ENCODE measurements around the gene PPTC7.
"Not testable (repeated sequence)": the region's sequence is repeated elsewhere in the genome, so short reads cannot be mapped to it uniquely, and the experiment has no call there.

PPTC7 gene

DNA sequence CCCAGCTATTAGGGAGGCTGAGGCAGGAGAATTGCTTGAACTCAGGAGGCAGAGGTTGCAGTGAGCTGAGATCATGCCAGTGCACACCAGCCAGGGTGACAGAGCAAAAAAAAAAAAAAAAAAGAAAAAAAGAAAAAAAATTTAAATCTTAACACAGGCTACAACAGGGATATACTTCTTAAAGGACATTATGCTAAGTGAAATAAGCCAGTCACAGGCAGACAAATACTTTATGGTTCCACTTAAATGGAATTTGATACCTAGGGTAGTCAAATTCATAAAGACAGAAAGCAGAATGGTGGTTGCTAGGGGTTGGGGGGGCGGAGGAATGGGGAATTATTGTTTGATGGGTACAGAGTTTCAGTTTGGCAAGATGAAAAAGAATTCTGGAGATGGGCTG is 14.8 kb upstream of the PPTC7 start:
- H3K4me3 ChIP-seq (ENCODE audit: low read depth, low read length): no peak overlapping the region
- in situ Hi-C loops (cut with HindIII; ENCODE audit: low sequenced_read_pairs): no loop called here
- TF ChIP-seq, protein P1, sequence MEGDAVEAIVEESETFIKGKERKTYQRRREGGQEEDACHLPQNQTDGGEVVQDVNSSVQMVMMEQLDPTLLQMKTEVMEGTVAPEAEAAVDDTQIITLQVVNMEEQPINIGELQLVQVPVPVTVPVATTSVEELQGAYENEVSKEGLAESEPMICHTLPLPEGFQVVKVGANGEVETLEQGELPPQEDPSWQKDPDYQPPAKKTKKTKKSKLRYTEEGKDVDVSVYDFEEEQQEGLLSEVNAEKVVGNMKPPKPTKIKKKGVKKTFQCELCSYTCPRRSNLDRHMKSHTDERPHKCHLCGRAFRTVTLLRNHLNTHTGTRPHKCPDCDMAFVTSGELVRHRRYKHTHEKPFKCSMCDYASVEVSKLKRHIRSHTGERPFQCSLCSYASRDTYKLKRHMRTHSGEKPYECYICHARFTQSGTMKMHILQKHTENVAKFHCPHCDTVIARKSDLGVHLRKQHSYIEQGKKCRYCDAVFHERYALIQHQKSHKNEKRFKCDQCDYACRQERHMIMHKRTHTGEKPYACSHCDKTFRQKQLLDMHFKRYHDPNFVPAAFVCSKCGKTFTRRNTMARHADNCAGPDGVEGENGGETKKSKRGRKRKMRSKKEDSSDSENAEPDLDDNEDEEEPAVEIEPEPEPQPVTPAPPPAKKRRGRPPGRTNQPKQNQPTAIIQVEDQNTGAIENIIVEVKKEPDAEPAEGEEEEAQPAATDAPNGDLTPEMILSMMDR (IDR thresholded peaks at IDR 0.05; ENCODE audit: low read depth, low read length): no peak
- no peak for DNase-seq (ENCODE audit: low read depth, low spot score)

DNA sequence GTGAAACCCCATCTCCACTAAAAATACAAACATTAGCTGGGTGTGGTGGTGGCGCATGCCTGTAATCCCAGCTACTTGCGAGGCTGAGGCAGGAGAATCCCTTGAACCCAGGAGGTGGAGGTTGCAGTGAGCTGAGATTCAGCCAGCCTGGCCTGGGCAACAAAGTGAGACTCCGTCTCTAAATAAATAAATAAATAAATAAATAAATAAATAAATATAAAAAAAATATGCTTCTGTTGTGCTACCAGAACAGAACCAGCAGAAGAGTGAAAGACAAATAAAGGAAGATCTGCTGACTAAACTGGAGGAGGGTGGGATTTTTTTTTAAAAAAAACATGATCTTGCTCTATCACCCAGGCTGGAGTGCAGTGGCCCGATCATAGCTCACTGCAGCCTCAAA is 9.8 kb upstream of the PPTC7 start:
- DNase-seq (ENCODE audit: low read depth, low spot score); H3K4me3 ChIP-seq (ENCODE audit: low read depth, low read length); in situ Hi-C loops (cut with HindIII; ENCODE audit: low sequenced_read_pairs): not testable (repeated sequence)

DNA sequence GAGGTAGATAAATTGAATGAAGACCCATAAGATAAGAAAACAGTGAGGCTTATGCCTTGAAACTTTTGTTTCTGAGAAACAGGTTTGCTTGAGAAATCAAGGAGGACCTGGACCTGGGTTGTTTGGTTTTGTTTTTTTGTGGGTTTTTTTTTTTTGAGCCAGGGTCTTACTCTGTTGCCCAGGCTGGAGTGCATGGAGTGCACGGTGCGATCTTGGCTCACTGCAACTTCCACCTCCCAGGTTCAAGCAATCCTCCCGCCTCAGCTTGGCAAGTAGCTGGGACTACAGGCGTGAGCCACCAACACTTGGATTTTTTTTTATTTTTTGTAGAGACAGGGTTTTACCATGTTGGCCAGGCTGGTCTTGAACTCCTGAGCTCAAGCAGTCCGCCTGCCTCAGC is 9.0 kb upstream of the PPTC7 start:
- no peak for DNase-seq (ENCODE audit: low read depth, low spot score)
- no peak overlapping the region for H3K4me3 ChIP-seq (ENCODE audit: low read depth, low read length)
- TF ChIP-seq, protein P1 (IDR thresholded peaks at IDR 0.05; ENCODE audit: low read depth, low read length): no peak
- in situ Hi-C loops (cut with HindIII; ENCODE audit: low sequenced_read_pairs): no loop called here

DNA sequence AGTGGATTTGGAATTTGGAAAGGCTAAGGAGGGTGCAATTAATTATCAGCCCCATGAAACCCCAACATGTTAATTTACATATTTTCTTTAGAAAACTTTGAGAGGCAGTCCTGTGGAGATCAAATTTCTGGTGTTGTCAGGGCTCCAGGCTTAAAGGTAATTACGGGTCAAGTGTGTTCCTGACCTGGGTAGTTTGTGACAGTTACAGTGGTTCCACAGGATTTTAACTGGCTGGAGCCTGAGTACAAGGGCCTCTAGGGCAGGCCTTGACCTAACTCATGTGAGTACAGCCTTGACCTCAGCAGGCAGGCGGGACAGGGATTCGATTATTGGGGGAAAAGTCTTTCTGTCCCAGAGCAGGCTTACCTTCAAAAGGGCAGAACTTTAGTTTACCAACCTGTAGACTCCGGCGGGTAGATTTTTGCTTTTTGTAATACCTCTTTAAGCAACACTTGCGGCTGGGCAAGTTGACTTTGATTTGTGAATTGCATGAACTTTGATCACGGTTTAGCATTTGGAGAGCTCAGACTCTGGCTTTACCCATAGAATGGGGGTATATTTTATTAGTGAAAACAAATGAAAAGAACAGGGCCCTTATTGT is 8.4 kb upstream of the PPTC7 start:
- in situ Hi-C loops (cut with HindIII; ENCODE audit: low sequenced_read_pairs): no loop called here
- H3K4me3 ChIP-seq (ENCODE audit: low read depth, low read length): no peak overlapping the region
- no peak for DNase-seq (ENCODE audit: low read depth, low spot score)
- TF ChIP-seq, protein P1 (IDR thresholded peaks at IDR 0.05; ENCODE audit: low read depth, low read length): no peak

DNA sequence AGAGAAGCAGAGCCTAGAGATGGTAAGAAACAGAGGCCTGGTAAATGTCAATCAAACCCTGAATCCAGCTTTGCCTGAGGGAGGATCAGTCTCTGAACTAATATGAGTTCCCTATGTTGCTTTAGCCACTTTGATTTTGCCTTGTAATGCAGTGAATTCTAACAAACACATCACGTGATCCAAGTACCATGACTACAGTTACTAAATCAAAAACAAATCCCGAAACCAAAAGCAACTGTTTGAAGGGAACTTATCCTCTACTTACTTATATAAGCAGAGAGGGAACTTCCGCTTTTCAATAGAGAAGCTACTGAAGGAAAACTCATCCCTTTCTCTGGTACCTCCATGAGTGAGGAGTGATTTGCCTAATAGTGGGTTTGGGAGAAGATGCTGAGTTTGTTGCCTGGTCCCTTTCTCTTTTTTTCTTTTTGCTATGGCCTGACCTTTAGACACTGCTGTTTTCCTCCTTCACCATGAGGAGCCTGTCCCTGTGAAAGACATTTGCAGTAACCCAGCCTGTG is 7.7 kb upstream of the PPTC7 start:
- DNase-seq (ENCODE audit: low read depth, low spot score): peak; percentile 20
- H3K4me3 ChIP-seq (ENCODE audit: low read depth, low read length): no peak overlapping the region
- in situ Hi-C loops (cut with HindIII; ENCODE audit: low sequenced_read_pairs): no loop called here
- TF ChIP-seq, protein P1 (IDR thresholded peaks at IDR 0.05; ENCODE audit: low read depth, low read length): no peak

DNA sequence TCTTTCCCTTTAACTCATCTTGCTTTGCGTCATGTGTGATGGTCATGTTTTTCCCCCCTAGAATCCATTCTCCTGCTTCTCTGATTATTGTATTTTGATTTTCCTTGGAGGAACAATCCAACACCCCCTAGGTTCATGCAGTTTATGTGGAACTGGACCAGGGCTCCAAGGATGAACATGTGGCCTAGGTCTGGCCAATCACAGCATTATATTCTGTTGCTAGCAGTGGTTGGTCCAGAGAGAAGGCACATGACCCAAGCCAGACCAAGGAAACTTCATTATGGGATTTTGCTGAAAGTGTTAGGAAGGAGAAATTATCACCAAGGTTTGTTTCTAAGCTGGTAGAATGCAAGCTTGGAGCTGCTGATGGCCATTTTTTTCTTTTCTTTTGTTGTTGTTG is 6.9 kb upstream of the PPTC7 start:
- in situ Hi-C loops (cut with HindIII; ENCODE audit: low sequenced_read_pairs): no loop called here
- H3K4me3 ChIP-seq (ENCODE audit: low read depth, low read length): no peak overlapping the region
- TF ChIP-seq, protein P1 (IDR thresholded peaks at IDR 0.05; ENCODE audit: low read depth, low read length): no peak
- DNase-seq (ENCODE audit: low read depth, low spot score): no peak

DNA sequence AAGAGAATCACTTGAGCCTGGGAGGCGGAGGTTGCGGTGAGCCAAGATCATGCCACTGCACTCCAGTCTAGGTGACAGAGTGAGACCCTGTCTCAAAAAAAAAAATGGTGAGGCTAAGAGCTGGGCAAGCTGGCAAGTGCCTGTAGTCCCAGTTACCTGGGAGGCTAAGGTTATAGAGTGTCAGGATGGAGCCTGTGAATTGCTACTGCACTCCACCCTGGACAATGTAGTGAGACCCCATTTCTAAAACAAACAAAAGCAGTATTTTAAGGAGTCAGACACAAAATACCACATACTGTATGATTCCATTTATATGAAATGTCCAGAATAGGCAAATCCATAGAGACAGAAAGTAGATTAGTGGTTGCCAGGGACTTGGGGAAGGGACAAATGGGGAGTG is 4.0 kb upstream of the PPTC7 start:
- in situ Hi-C loops (cut with HindIII; ENCODE audit: low sequenced_read_pairs); DNase-seq (ENCODE audit: low read depth, low spot score); H3K4me3 ChIP-seq (ENCODE audit: low read depth, low read length): not testable (repeated sequence)

All from astrocyte of the spinal cord (primary cell).